HEK293 (cell line): ENCODE results near the gene TEKTIP1.

Source experiments
- CTCF ChIP-seq: fragments of 450-650 bp; formaldehyde crosslinking; IDR thresholded peaks from 2 replicates; pipeline ENCODE4 v1.5.1; 2016; ENCODE audit warnings: missing biosample characterization, missing genetic modification characterization
- MEIS1 ChIP-seq: sonication (generic); formaldehyde crosslinking; IDR thresholded peaks from 2 replicates; pipeline ENCODE4 v1.8.1; 2022; ENCODE audit warnings: missing genetic modification reagents, mild to moderate bottlenecking, borderline replicate concordance
- REST ChIP-seq: fragments of 450-650 bp; formaldehyde crosslinking; IDR thresholded peaks from 2 replicates; pipeline ENCODE4 v1.5.1; 2016; ENCODE audit warnings: missing biosample characterization, missing genetic modification characterization
- ZBTB17 ChIP-seq: fragments of 450-650 bp; formaldehyde crosslinking; IDR thresholded peaks from 2 replicates; pipeline ENCODE4 v1.5.1; 2016; ENCODE audit warnings: missing biosample characterization, missing genetic modification characterization
- ZNF169 ChIP-seq: fragments of 450-650 bp; formaldehyde crosslinking; IDR thresholded peaks from 2 replicates; pipeline ENCODE4 v1.5.1; 2016; ENCODE audit warnings: missing biosample characterization, missing genetic modification characterization
- ZNF473 ChIP-seq: fragments of 450-650 bp; formaldehyde crosslinking; IDR thresholded peaks from 2 replicates; pipeline ENCODE4 v1.5.1; 2017; ENCODE audit warnings: missing biosample characterization, missing genetic modification characterization
- ZNF843 ChIP-seq: fragments of 450-650 bp; formaldehyde crosslinking; IDR thresholded peaks from 2 replicates; pipeline ENCODE4 v1.5.1; 2016; ENCODE audit warnings: missing biosample characterization, missing genetic modification characterization
- ZSCAN18 ChIP-seq: fragments of 450-650 bp; formaldehyde crosslinking; IDR thresholded peaks from 2 replicates; pipeline ENCODE4 v1.5.1; 2016; ENCODE audit warnings: missing biosample characterization, missing genetic modification characterization

- TF ChIP-seq ZNF169 (tag by site-specific recombination) = no peak
- no peak for TF ChIP-seq CTCF (tag by site-specific recombination)
- no peak for TF ChIP-seq MEIS1
- no peak for TF ChIP-seq ZNF473 (tag by site-specific recombination)
- TF ChIP-seq REST (tag by site-specific recombination) = no peak
- TF ChIP-seq ZNF843 (tag by site-specific recombination) = no peak
- no peak for TF ChIP-seq ZBTB17 (tag by site-specific recombination)
- TF ChIP-seq ZSCAN18 (tag by site-specific recombination) = no peak
These were observed 46.5 kb downstream of the TEKTIP1 start, which contains the start of gene GIPC3 for GRCh38 chr19:3585301-3586126.
